Epithelial cell of esophagus (primary cell): Measurements from ENCODE around the gene MYRIP.
A peak's percentile ranks its signal among the peaks of the same experiment; 100 is the strongest.
"Not testable (repeated sequence)": the region's sequence is repeated elsewhere in the genome, so short reads cannot be mapped to it uniquely, and the experiment has no call there.

Experiments
- DNase-seq: peaks from one replicate; pipeline ENCODE4 v3.0.0; 2010; ENCODE audit warnings: low read depth
- H3K4me3 ChIP-seq: 2 replicates; pipeline ENCODE4 v1.5.1; 2011; ENCODE audit warnings: mild to moderate bottlenecking, low read length, control low read depth
- TF ChIP-seq, protein P1 (sequence below): IDR thresholded peaks from 2 replicates; pipeline ENCODE4 v1.5.1; 2011; ENCODE audit warnings: low read depth, mild to moderate bottlenecking, low read length, control low read depth, inconsistent platforms; ENCODE audit not compliant: insufficient read depth; ENCODE audit errors: missing control alignments

MYRIP gene

DNA sequence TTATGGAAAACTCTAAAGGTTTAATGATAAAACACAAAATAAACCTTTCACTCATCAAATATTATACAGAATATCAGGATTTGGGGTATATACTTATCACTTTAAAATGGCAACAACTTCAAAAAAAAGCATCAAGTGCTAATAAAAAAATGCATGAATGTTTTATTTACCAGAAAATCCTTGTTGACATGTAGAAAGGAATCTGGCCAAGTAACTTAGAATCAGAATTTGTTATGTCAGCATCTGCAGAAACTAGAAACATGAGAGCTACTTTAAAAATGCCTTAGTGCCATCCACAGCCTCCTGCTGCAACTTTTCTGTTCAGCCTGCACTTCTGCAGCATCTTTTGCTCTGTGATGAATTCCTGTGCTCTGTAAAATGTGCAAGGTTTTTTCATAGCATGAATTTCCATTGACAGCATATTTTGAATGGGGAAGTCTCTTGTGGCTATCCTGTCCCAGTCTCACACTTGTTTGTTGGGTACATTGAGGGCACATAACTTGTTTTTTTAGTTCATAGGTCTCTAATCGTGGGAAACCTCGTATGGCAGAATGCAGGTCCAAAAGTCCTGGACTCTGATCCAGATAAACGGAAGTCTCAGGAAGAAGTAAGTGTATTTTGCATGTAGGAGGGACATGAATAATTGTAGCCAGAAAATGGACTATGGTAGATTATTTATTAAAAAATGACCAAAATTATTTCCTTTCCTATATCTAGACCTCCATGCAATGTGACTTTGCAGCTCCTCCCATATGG is 21.1 kb upstream of the MYRIP start:
- TF ChIP-seq, protein P1, sequence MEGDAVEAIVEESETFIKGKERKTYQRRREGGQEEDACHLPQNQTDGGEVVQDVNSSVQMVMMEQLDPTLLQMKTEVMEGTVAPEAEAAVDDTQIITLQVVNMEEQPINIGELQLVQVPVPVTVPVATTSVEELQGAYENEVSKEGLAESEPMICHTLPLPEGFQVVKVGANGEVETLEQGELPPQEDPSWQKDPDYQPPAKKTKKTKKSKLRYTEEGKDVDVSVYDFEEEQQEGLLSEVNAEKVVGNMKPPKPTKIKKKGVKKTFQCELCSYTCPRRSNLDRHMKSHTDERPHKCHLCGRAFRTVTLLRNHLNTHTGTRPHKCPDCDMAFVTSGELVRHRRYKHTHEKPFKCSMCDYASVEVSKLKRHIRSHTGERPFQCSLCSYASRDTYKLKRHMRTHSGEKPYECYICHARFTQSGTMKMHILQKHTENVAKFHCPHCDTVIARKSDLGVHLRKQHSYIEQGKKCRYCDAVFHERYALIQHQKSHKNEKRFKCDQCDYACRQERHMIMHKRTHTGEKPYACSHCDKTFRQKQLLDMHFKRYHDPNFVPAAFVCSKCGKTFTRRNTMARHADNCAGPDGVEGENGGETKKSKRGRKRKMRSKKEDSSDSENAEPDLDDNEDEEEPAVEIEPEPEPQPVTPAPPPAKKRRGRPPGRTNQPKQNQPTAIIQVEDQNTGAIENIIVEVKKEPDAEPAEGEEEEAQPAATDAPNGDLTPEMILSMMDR = no peak
- no peak overlapping the region for H3K4me3 ChIP-seq
- no peak for DNase-seq

DNA sequence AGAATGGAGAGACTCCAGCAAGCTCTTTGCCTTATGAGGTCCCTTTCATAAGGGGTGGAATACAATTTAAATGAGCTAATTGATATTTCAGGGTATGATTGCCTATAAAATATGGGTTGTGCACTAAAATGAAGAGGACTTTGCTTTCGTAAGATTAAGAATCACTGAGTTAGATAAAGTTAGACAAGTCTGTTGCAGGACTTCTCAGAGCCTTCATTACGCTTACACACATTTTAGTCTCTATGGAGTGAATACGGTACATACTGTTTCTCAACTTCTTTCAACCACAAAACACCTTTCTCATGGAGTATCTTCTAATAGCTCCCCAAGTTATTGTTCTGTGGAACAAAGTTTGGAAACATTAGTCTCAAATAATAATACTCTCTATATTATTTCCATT is 17.8 kb upstream of the MYRIP start:
- TF ChIP-seq, protein P1 = no peak

GRCh38 chr3:39794880-39795279 is 14.5 kb upstream of the MYRIP start:
- TF ChIP-seq, protein P1 = no peak
- DNase-seq = no peak
- no peak overlapping the region for H3K4me3 ChIP-seq

More for the DNA sequence above, 17.8 kb upstream of the MYRIP start:
- H3K4me3 ChIP-seq = no peak overlapping the region
- no peak for DNase-seq

GRCh38 chr3:39801216-39801615 is 8.2 kb upstream of the MYRIP start:
- H3K4me3 ChIP-seq = no peak overlapping the region

GRCh38 chr3:39802486-39802885 is 6.9 kb upstream of the MYRIP start:
- not testable (repeated sequence) for DNase-seq

More at GRCh38 chr3:39801216-39801615, 8.2 kb upstream of the MYRIP start:
- no peak for DNase-seq
- TF ChIP-seq, protein P1 = no peak

GRCh38 chr3:39803956-39804355 is 5.5 kb upstream of the MYRIP start:
- no peak for DNase-seq
- H3K4me3 ChIP-seq = no peak overlapping the region
- TF ChIP-seq, protein P1 = no peak

More at GRCh38 chr3:39802486-39802885, 6.9 kb upstream of the MYRIP start:
- H3K4me3 ChIP-seq = not testable (repeated sequence)

GRCh38 chr3:39804951-39805350 is 4.5 kb upstream of the MYRIP start:
- TF ChIP-seq, protein P1 = no peak
- peak; percentile 44 for DNase-seq
- no peak overlapping the region for H3K4me3 ChIP-seq
